ENCODE measurements around the gene PRTN3.

PRTN3 gene

DNA sequence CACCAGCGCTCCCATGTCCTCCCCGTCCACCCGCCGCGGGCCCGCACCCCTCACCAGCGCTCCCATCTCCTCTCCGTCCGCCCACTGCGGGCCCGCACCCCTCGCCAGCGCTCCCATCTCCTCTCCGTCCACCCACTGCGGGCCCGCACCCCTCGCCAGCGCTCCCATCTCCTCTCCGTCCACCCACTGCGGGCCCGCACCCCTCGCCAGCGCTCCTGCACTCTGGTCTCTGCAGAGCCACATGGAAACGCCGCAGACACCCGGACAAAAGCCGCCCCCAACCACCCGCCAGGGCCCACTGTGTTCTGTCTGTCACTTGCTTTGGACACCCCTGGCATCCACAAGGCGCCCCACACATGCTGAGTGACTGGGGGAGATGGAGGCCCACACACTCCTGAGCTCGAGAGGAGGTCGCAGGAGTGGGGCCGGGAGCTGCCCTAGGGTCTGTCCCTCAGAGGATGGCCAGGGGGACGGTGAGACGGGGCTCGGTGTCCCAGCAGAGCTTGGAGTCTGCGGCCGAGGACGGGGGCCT is 26.0 kb downstream of the PRTN3 start:
- DNase-seq (ENCODE audit: low read depth in 2 of 2), result no peak
- TF ChIP-seq, protein P1, sequence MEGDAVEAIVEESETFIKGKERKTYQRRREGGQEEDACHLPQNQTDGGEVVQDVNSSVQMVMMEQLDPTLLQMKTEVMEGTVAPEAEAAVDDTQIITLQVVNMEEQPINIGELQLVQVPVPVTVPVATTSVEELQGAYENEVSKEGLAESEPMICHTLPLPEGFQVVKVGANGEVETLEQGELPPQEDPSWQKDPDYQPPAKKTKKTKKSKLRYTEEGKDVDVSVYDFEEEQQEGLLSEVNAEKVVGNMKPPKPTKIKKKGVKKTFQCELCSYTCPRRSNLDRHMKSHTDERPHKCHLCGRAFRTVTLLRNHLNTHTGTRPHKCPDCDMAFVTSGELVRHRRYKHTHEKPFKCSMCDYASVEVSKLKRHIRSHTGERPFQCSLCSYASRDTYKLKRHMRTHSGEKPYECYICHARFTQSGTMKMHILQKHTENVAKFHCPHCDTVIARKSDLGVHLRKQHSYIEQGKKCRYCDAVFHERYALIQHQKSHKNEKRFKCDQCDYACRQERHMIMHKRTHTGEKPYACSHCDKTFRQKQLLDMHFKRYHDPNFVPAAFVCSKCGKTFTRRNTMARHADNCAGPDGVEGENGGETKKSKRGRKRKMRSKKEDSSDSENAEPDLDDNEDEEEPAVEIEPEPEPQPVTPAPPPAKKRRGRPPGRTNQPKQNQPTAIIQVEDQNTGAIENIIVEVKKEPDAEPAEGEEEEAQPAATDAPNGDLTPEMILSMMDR (IDR thresholded peaks at IDR 0.05; ENCODE audit: low read depth, low read length), result no peak
- H3K4me3 ChIP-seq (replicated peaks in 1 of 2; ENCODE audit: low read depth in 2 of 2, low read length in 2 of 2), result no peak overlapping the region

DNA sequence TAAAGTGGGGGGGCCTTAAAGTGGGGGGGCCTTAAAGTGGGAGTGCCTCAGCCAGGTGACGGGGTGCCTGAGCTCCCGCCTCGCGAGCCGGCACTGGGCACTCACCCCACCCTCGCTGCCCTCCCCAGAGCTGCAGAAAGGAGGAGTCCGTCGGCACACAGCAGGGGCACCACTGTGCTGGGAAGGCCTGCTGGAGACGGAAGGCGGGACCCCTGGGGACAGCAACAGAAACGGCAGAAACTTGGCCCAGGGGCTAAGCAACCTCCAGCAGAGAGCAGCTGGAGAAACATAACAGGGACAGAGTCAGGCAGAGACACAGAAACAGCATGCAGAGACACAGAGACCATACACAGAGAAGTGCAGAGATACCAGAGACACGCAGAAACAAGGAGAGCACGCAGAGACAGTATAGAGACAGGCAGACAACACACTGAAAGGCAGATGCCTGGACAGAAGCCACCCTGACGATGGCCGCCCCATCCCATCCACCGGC is 26.5 kb downstream of the PRTN3 start:
- TF ChIP-seq, protein P1 (IDR thresholded peaks at IDR 0.05; ENCODE audit: low read depth, low read length), result no peak
- H3K4me3 ChIP-seq (replicated peaks in 1 of 2; ENCODE audit: low read depth in 2 of 2, low read length in 2 of 2), result no peak overlapping the region
- DNase-seq (ENCODE audit: low read depth in 2 of 2), result no peak

DNA sequence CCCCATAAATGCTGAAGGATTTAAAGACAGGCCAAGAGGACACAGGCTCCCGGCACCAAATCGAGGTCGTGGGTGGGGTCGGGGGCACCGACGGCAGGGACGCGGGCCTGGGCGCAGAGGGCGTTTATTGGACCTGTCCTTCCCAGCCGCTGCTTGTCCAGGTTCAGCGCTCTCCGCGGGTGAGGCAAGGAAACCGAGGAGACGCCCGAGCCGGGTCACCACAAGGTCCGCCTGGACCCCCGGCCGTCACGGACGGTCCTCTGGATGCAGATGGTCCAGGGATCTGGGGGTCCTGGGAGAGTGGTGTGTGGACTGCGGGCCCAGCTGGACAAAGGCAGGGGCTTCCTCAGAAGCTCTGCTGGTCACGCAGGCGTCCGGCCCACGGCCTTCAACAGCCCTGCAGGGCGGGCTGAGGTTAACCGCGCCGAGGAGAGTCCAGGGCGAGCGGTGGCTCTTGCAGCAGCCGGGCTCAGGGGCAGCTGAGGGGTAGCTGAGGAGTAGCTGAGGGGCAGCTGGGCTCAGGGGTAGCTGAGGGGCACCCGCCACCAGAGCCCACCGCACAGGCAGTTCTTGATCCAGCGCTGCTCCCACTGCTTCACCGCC is 27.2 kb downstream of the PRTN3 start:
- no peak overlapping the region for H3K4me3 ChIP-seq (replicated peaks in 1 of 2; ENCODE audit: low read depth in 2 of 2, low read length in 2 of 2)

DNA sequence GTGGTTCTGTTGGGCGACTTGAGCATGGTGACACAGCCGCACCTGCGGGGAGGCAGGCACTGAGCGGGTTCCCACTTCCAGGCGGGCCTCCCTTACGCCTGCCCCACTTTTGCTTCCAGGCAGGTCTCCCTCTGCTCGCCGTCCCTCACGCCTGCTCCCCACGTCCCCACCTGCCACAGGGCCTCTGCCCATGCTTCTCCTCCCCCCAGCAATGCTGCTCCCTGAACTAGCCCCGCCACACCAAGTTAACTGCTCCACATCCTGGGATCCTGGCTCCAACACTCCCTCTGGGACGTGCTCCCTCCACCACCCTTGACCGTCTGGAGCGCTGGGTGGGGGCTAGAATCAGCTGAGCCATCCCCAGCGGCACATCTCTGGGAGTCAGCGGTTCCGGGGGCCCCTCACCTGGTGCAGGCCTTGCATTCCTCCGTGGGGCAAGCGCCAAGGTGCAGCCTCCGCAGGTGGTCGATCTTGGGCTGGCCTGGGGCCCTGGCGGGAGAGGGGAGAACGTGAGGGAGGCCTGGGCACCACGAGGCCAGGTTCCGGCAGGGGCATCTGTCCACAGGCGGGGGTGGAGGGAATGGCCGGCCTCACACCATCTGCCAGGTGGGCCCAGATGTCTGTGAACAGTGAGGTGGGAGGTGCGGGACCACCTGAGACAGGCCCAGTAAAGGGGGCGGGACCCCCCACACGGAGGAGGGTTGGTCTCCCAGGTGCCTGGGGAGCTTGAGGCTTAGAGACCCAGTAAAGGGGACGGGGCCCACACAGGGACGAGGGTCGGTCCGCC is 27.9 kb downstream of the PRTN3 start:
- H3K4me3 ChIP-seq (replicated peaks in 1 of 2; ENCODE audit: low read depth in 2 of 2, low read length in 2 of 2), result no peak overlapping the region
- DNase-seq (ENCODE audit: low read depth in 2 of 2), result no peak
- TF ChIP-seq, protein P1 (IDR thresholded peaks at IDR 0.05; ENCODE audit: low read depth, low read length), result no peak

More for the DNA sequence above, 27.2 kb downstream of the PRTN3 start:
- DNase-seq (ENCODE audit: low read depth in 2 of 2), result no peak
- TF ChIP-seq, protein P1 (IDR thresholded peaks at IDR 0.05; ENCODE audit: low read depth, low read length), result no peak

DNA sequence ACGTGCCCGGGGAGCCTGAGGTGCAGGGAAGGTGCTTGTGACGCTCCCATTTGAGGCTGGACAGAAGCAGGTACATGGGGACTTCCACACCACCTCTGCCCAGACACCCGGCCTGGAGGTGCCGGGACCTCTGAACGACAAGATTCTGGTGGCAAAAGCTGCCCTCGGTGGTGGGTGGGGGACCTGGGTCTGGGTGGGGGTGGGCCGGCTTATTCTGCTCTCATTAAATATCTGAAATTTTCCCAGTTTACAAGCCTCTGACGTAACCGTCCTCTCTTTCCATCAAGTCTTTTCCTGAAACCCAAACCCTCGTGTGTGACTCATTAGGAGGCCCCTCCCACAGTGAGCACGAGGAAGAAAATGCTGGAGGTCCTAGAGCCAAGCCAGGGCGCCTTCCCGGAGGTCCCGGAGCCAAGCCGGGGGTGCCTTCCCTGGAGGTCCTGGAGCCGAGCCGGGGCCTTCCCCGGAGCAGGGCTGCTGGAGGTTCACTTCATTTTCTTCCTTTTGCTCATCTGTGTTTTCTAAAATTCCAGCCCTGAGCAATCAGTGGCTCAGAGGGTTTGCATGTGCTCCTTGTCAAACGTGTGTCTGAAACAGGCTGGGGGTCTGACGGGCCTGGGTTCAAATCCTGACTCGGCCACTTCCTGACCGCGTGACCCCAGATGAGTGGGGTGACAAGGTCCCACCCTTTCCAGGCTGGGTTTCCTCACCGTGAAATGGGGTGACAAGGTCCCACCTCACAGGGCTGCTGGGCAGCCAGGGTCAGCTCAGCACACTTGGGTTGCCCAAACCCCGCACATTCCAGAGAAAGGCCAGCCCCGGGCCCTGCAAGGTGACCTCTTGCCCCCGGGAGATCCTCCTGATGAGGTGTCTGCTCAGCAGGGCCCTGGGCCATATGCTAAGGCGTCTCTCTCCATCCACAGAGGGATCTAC is 28.7 kb downstream of the PRTN3 start:
- TF ChIP-seq, protein P1 (IDR thresholded peaks at IDR 0.05; ENCODE audit: low read depth, low read length), result no peak
- H3K4me3 ChIP-seq (replicated peaks in 1 of 2; ENCODE audit: low read depth in 2 of 2, low read length in 2 of 2), result no peak overlapping the region
- peak; percentile 91 to 96 for DNase-seq (ENCODE audit: low read depth in 2 of 2)

DNA sequence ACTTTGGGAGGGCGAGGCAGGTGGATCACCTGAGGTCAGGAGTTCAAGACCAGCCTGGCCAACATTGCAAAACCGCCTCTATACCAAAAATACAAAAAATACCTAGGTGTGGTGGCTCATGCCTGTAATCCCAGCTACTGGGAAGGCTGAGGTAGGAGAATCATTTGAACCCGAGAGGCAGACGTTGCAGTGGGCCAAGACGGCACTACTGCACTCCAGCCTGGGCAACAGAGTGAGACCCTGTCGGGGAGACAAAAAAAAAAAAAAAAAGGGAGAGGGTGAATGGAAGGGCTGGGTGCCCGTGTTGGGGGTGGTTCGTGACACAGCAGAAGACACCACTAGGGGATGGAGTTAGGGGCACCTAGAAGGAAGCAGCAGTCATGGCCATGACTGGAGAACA is 29.5 kb downstream of the PRTN3 start:
- TF ChIP-seq, protein P1 (IDR thresholded peaks at IDR 0.05; ENCODE audit: low read depth, low read length), result no peak
- DNase-seq (ENCODE audit: low read depth in 2 of 2), result no peak

More for the DNA sequence above, 29.5 kb downstream of the PRTN3 start:
- H3K4me3 ChIP-seq (replicated peaks in 1 of 2; ENCODE audit: low read depth in 2 of 2, low read length in 2 of 2), result no peak overlapping the region

Measured in cardiac fibroblast (primary cell).